Keratinocyte (primary cell): ENCODE measurements around the gene FAM120A.

ENCODE experiments used
- EZH2 ChIP-seq: IDR thresholded peaks from one replicate; pipeline ENCODE4 v1.6.1; 2012; ENCODE audit warnings: inconsistent platforms, mild to moderate bottlenecking, low read length, moderate library complexity
- TF ChIP-seq, protein P1 (sequence below), 3 experiments: IDR thresholded peaks in 1 of 3; conservative IDR thresholded peaks in 1 of 3; optimal IDR thresholded peaks in 1 of 3; 2 replicates in 2 of 3; 3 replicates in 1 of 3; pipeline versions ENCODE3 to v1.5.1; 2011; ENCODE audit warnings: low read length in 3 of 3, mild to moderate bottlenecking in 3 of 3, moderate library complexity in 2 of 3, control low read depth in 1 of 3, inconsistent platforms in 1 of 3; ENCODE audit not compliant: insufficient read depth in 2 of 3; ENCODE audit errors: extremely low read depth in 1 of 3

DNA sequence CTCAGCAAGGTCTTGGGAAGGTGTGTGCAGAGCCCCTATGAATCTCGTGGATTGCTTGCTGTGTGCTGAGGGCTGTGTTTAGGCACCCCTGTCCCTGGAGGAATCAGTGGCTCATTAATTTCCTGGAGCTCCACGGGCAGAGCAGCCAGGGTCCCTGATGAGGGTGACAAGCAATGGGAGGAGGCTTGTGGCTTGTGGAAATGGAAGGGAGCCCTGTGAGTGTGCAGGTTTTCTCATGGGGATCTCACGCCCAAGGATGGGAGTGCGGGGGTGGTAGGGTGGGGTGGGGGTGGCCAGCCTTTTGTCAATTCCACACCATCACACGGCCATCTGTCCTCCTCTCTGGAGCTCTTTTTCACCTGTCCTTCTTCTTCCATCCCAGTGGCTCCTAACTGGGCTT is 150.2 kb downstream of the FAM120A start:
- TF ChIP-seq, protein P1, sequence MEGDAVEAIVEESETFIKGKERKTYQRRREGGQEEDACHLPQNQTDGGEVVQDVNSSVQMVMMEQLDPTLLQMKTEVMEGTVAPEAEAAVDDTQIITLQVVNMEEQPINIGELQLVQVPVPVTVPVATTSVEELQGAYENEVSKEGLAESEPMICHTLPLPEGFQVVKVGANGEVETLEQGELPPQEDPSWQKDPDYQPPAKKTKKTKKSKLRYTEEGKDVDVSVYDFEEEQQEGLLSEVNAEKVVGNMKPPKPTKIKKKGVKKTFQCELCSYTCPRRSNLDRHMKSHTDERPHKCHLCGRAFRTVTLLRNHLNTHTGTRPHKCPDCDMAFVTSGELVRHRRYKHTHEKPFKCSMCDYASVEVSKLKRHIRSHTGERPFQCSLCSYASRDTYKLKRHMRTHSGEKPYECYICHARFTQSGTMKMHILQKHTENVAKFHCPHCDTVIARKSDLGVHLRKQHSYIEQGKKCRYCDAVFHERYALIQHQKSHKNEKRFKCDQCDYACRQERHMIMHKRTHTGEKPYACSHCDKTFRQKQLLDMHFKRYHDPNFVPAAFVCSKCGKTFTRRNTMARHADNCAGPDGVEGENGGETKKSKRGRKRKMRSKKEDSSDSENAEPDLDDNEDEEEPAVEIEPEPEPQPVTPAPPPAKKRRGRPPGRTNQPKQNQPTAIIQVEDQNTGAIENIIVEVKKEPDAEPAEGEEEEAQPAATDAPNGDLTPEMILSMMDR (optimal IDR thresholded peaks at IDR 0.05 in 1 of 3, IDR thresholded peaks at IDR 0.05 in 1 of 3, conservative IDR thresholded peaks at IDR 0.05 in 1 of 3; ENCODE audit: extremely low read depth in 1 of 3, insufficient read depth in 2 of 3, low read length in 3 of 3): no peak
- no peak for TF ChIP-seq EZH2
